ENCODE data around the gene TNP2.
A peak's percentile ranks its signal among the peaks of the same experiment; 100 is the strongest.
"Not testable (repeated sequence)": the region's sequence is repeated elsewhere in the genome, so short reads cannot be mapped to it uniquely, and the experiment has no call there.

TNP2 gene

DNA sequence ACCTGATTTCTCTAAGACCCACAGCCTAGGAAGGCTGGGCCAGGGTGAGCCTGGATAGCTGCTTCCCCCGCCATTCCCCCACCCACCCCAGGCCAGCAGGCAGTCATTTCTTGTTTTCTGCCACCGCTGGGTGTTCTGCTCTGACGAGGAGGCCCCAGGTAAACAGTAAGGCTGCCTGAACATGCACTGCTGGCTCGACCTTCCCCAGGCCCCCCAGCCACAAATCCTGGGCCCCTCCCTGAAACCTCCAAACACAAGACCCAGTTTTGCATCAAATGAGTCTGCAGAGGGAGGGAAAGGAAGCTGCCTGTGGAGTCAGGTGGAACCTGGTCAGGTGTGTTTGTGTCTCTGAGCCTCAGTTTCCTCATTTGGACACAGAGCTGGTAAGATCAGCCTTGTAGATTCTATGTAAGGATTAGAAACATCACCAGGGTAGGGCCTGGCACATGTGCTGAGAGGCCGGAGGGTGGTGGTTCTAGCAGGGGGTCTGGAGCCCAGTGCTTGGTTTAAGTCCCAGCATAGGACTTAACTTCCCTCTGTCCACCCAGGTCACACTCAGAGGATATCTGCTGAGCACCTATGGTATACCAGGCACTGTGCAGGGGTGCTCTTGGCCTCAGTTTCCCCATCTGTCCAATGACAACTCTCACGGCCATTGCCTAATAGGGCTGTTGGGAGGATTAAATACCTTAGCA, 30.9 kb upstream of the TNP2 start:
- no peak for DNase-seq

DNA sequence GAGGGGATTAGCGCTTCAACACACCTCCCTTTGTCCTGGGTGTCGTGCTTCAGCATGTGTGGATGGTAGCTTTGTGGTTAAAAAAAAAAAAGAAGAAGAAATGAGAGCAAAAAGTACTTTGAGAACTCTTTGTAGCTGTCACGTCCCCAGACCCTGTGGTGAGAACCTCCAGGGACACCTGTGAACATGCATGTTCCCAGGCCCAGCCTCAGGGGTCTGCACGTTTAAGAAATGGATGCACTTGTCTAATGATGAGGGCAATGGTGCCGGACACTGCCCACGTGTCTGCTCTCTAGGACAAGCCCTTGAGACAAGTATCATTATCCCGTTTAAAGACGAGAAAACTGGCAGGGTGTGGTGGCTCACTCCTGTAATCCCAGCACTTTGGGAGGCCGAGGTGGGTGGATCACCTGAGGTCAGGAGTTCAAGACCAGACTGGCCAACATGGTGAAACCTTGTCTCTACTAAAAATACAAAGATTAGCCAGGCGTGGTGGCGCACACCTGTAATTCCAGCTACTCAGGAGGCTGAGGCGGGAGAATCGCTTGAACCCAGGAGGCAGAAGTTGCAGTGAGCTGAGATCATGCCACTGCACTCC, 29.9 kb upstream of the TNP2 start:
- DNase-seq = not testable (repeated sequence)

DNA sequence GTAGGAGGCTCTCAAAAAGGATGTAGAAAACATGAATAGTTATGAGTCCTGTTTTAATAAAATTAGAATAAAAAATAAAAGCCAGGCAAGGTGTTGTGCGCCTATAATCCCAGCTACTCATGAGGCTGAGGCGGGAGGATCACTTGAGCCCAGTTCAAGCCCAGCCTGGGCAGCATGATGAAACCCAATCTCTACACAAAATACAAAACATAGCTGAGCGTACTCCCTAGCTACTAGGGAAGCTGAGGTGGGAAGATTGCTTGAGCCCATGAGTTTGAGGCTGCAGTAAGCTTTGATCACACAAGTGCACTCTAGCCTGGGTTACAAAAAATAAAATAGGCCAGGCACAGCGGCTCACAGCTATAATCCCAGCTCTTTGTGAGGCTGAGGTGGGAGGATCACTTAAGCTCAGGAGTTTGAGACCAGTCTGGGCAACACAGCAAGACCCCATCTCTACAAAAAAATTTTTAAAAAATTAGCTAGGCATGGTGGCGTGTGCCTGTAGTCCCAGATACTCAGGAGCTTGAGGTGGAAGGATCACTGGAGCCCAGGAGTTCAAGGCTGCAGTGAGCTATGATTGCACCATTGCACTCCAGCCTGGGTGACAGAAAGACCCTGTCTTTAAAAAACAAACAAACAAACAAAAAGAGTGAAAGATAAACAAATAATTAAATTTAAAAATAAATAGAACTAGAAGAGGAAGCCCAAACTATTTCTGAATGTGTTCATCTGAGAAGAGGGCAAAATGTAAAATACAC, 29.2 kb upstream of the TNP2 start:
- DNase-seq = no peak

DNA sequence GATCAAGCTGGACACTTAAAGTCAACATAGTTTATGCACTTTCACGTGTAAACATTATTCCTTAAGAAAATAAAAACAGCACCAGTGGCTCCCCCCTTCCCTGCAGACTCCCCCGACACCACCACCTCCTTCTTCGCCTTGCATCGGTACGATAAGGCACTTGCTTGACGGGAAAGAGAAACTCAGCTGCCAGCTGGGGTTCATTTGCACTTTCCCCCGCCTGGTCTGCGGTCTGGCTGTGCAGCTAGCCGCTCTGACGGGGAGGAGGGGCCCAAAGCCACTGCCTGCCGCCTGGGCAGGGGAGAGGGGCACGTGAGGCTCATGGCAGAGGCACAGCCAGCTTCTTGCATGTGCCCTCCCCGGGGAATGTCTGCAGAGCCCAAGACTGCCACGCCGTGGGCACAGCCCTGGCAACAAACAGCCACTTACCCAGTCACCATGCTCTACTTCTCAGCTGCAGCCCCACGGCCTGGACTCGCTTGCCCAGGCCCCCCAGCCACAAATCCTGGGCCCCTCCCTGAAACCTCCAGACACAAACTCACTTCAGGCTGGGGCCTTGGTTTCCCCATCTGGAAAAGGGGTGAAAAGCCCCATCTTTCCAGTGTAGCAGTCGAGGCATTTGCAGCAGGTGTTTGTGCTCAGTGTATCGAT, 28.5 kb upstream of the TNP2 start:
- peak in 13 of 14 donors; percentile 9 to 82 (median 56) for DNase-seq

DNA sequence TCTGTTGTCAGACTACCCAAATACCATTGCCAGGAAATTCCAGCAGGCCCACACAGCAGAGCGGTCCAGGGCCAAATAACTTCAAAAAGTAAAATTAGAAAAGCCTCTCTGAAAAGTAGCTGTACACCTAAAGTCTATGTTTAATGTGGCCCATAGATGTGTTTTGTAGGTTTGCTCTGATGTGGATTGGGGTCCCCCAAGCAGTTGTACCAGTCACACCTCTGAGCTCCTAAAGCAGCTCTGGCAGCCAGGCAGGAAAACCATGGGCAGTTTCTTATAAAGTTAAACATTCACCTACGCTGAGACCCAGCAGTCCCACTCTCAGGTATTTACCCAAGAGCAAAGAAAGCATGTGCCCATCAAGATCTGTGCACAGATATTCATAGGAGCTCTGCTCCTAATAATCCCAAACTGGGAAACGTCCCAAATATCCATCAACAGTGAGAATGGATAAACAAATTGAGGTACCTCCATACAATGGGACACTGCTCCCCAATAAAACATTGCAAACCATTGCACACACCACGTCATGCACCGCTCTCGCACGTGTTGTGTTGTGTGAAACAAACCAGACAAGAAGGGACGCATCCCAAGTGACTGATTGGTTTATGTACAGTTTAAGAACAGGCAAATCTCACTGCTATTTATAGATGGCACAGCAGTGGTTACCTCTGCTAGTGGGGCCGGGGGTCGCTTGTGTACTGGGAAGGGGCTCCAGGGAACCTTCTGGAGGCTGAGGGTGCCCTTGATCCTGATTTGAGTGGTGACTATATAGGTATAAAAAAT, 27.8 kb upstream of the TNP2 start:
- DNase-seq = no peak

GRCh38 chr16:11296351-11296705, 27.2 kb upstream of the TNP2 start:
- DNase-seq = no peak

DNA sequence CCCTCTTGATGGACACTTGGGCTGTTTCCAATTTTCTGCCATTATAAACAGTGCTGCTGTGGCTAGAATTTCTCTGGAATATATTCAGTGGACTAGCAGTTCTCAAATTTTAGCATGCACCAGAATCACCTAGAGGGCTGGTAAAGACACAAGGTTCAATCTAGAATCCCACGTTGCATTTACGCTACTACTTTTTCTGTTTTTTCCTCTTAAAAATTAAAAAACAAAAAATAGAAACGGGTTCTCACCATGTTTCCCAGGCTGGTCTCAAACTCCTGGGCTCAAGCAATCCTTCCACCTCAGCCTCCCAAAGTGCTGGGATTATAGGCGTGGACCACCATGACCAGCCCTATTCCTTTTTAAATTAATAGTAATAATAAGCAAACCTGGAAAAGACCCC, 26.5 kb upstream of the TNP2 start:
- DNase-seq = no peak

DNA sequence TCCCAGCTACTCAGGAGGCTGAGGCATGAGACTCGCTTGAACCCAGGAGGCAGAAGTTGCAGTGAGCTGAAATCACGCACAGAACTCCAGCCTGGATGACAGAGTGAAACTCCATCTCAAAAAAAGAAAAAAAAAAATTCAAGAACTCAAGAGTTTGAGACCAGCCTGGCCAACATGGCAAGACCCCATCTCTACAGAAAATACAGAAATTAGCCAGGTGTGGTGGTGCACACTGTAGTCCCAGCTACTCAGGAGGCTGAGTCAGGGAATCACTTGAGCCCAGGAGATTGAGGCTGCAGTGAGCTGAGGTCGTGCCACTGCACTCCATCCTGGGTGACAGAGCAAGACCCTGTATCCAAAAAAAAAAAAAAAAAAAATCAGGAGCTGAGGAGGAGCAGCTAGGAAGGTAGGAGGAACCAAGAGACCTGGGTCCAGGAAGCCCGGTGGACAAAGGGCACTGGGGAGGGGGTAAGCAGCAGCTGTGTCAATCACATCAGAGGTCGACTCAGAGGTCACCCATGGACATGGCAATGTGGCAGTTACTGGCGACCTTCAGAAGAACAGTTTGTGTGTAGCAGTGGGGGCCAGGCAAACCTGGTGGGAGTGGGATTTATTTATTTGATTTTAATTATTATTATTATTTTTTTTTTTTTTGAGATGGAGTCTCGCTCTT, 23.1 kb upstream of the TNP2 start:
- DNase-seq = no peak

GRCh38 chr16:11291091-11291703, 22.1 kb upstream of the TNP2 start:
- DNase-seq = no peak

- DNase-seq = no peak
Observed at GRCh38 chr16:11290102-11290893, 21.2 kb upstream of the TNP2 start.

DNA sequence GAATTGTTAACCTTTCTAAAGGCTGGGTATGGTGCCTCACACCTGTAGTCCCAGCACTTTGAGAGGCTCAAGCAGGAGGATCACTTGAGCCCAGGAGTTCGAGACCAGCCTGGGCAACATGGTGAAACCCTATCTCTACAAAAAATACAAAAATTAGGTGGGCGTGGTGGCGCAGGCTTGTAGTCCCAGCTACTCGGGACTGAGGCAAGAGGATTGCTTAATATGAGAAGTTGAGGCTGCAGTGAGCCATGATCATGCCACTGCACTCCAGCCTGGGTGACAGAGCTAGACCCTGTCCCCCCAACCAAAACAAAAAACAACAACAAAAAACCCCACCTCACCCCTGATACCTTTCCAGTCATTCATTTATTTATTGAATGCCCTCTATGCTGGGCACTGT, 20.6 kb upstream of the TNP2 start:
- not testable (repeated sequence) for DNase-seq

DNA sequence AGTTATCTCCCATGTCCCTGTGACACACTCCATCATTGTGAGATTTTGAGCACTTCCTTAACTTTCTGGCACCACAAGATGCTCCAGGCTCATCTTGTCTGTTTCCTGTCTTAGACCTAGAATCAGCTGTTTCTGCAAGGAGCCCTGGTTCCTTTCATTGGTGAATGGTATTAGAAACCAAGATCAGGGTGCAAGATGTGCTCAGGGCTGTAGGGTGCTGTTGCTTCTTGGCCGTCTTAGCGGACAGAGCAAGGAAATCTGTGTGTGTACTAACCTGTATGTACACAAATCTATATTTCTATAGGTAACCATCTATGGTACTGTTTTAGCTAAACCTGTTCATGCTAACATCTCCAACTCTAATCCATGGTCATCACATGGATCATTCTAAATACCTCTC, 20.1 kb upstream of the TNP2 start:
- no peak for DNase-seq

DNA sequence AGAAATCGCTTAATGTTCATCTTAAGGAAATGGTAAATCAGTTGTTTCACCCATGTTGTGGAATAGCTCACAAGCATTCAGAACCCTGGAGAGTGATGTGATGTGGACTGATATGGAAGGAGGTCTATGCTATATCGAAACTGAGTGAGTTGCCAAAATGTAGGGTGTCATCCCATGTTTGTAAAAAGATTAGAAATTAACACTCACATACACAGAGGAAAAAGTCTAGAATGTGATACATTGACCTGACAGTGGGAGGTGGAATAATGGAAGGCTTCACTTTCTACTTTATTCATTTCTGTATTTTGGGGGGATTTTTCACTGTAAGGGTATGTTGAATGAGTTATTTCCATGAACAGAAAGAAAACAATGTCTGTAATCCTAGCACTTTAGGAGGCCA, 16.7 kb upstream of the TNP2 start:
- DNase-seq = no peak

GRCh38 chr16:11283820-11284248, 14.7 kb upstream of the TNP2 start:
- no peak for DNase-seq

DNA sequence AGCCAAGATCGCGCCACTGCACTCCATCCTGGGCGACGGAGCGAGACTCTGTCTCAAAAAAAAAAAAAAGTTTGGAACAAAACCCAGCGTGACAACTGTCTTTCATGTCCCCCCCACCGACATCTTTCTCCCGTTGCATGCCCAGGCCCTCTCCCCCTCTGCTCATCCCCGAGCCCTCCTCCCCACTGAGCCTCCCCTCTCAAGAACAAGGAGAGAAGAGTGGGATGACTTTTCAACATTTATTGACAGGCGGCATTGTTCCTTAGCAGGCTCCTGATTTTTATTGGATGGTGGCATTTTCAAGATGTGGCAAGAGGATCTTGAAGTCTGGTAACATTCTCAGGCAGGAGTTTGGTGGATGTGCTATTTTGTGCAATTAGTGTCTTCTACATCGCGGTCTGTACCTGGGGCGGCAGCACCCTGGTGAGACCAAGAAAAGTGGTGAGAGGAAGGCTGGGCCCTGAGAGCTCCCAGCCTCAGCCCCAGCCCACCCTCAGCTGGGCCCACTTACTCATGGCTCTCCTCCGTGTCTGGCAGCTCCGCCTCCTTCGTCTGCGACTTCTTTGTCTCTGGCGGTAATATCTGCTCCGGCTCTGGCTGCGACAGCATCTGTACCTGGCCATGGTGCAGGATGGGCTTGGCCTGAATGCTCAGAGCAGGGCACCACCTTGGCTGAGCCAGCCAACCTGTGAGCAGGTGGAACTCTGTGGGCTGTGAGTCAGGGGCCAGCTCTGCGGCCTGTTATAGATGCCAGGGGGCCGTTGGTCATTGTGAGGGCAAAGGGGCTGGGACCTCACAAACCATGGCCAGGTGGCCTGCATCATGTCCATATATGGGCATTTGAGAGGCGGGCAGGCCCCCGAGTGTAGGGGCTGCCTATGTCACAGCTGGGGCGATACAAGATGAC, 11.7 kb upstream of the TNP2 start, which contains the start of gene PRM1:
PRM1 (minus strand) TSS at position 715 of the 907 bp plus-strand sequence; CDS start at position 623, 92 bp downstream.
- no peak for DNase-seq

DNA sequence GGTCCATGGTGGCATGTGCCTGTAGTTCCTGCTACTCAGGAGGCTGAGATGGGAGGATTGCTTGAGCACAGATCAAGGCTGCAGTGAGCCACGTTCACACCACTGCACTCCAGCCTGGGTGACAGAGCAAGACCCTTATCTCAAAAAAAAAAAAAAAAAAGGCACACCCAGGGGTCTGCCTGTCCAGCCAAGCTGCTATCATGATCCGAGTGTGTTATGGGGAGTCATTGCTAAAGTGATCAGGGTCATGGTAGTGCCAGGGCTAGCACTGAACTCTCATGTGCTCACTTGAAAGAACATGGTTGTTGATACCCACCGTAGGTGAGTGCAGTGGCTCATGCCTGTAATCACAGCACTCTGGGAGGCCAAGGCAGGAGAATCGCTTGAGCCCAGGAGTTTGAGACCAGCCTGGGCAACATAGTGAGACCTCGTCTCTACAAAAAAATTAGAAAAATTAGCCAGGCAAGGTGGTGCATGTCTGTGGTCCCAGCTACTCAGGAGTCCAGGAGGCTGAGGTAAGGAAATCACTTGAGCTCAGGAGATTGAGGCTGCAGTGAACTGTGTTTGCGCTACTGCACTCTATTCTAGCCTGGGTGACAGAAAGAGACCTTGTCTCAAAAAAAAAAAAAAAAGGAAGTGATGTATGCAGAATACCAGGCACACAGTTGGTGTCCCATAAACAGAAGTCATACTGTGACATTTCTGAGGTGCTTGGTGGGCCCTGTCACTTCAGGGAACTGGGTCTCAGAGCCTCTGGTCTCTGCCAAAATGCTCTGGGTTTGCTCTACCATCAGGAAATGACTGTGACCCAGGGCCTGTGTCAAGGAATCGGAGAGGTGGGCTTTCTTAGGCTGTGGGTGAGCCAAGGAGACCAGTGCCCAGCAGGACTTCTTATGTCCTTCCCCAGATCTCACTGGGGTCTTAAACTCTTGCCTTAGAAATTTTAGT, 9.8 kb upstream of the TNP2 start:
- DNase-seq = no peak

DNA sequence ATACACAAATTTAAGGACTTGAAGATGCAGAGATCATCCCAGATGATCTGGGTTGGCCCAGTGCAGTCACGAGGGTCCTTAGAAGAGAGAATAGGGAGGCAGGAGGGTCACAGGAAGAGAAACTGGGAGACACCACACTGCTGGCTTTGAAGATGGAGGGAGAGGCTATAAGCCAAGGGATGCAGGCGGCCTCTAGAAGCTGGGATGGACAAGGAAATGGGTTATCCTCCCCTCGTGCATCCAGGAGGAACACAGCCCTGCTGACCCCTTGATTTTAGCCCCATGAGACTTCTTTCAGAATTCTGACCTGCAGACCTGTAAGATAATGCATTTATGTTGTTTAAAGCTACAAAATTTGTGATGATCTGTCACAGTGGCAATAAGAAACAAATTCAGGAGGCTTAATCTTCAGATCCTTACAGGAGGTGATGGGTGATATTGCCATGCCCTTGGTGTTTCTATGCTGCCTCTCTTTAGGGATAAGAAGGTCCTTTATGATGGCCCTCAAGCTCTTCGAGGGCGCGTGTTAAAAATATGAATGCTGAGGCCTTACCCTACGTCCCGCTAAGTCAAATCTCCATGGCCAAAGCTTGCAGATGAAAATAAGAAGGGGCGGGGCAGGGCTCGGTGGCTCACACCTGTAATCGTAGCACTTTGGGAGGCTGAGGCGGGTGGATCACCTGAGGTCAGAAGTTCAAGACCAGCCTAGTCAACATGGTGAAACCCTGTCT, 8.6 kb upstream of the TNP2 start:
- no peak for DNase-seq

All from C1 segment of cervical spinal cord (tissue), 14 donors.